OCI-LY7 (cell line): Measurements from ENCODE around the gene CCDC192.

Experiments
- EZH2phosphoT487 ChIP-seq: fragments of 200-600 bp; sonication (generic); IDR thresholded peaks from 2 replicates; pipeline ENCODE4 v1.6.1; 2018; ENCODE audit warnings: low read depth, borderline replicate concordance, mild to moderate bottlenecking, mixed run types, antibody characterized with exemption, low read length, moderate library complexity, mixed read lengths
- TF ChIP-seq, protein P1 (sequence below): fragments of 200-600 bp; sonication (generic); conservative IDR thresholded peaks from 2 replicates; pipeline ENCODE4 v1.5.1; 2014; ENCODE audit warnings: mild to moderate bottlenecking, antibody characterized with exemption, low read length, moderate library complexity, mixed read lengths

DNA sequence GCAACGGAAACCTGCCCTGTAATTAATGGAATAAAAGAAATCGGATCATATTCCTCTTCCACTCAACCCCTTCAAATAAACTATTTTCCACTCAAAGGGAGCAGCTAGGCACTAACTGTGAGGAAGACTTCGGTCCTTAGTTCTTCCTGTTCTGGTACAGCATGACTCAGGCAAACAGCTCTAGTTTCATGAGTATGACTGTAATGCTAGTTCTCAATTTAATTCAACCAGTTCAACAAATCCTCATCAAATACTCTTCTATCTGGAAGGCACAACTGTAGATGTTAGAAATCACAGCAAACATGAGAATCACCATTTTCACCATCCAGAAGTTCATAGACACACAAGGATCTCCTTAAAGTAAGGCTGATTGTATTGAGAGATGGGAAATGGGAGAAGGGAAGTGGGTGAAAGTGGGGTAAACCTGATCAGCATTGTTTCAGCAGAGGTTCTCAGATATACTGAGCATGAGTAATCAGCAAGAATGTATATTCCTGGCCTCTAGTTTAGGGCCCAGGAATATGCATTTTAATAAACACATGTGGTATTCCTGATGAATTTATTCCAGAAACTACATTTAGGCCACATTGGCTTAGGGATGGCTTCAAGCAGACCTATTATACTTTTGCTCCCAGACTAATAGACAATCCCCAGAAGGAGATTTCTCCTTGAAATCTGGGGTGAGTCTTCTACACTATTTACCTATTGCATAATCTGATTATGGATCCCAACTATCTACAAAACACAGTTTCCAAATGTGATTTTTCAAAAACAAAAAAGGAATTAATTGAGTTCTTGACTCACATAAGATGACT, 239.3 kb downstream of the CCDC192 start:
- TF ChIP-seq, protein P1, sequence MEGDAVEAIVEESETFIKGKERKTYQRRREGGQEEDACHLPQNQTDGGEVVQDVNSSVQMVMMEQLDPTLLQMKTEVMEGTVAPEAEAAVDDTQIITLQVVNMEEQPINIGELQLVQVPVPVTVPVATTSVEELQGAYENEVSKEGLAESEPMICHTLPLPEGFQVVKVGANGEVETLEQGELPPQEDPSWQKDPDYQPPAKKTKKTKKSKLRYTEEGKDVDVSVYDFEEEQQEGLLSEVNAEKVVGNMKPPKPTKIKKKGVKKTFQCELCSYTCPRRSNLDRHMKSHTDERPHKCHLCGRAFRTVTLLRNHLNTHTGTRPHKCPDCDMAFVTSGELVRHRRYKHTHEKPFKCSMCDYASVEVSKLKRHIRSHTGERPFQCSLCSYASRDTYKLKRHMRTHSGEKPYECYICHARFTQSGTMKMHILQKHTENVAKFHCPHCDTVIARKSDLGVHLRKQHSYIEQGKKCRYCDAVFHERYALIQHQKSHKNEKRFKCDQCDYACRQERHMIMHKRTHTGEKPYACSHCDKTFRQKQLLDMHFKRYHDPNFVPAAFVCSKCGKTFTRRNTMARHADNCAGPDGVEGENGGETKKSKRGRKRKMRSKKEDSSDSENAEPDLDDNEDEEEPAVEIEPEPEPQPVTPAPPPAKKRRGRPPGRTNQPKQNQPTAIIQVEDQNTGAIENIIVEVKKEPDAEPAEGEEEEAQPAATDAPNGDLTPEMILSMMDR: no peak
- no peak for TF ChIP-seq EZH2phosphoT487
